GM12875 (cell line): Measurements from ENCODE around the gene PP2D1.
"Not testable (repeated sequence)": the region's sequence is repeated elsewhere in the genome, so short reads cannot be mapped to it uniquely, and the experiment has no call there.

Source experiments
- H3K4me3 ChIP-seq: one replicate; pipeline ENCODE4 v1.5.1; 2011; ENCODE audit warnings: low read depth, low read length, control low read depth
- TF ChIP-seq, protein P1 (sequence below): IDR thresholded peaks from 2 replicates; pipeline ENCODE4 v1.5.1; 2011; ENCODE audit warnings: low read depth, mild to moderate bottlenecking, control low read depth, inconsistent platforms, low read length, moderate library complexity, borderline replicate concordance; ENCODE audit not compliant: insufficient read depth

Gene PP2D1

DNA sequence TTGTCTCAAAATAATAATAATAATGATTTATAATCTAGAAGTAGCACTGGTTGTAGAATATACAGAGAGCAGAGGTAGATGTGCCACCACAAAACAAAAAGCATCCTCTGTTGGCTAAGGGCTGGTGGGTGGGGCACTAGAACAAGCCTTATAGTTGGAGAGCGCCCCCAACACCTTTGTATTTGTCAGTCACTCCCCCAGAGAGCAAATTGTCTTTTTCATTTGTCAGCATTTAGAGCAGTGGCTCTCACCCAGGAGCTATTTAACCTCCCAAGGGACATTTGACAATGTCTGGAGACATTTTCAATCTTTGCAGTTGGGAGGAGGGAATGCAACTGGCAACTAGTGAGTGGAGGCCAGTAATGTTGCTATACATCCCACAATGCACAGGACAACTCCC is 34.5 kb upstream of the PP2D1 start:
- H3K4me3 ChIP-seq, result no peak overlapping the region
- TF ChIP-seq, protein P1, sequence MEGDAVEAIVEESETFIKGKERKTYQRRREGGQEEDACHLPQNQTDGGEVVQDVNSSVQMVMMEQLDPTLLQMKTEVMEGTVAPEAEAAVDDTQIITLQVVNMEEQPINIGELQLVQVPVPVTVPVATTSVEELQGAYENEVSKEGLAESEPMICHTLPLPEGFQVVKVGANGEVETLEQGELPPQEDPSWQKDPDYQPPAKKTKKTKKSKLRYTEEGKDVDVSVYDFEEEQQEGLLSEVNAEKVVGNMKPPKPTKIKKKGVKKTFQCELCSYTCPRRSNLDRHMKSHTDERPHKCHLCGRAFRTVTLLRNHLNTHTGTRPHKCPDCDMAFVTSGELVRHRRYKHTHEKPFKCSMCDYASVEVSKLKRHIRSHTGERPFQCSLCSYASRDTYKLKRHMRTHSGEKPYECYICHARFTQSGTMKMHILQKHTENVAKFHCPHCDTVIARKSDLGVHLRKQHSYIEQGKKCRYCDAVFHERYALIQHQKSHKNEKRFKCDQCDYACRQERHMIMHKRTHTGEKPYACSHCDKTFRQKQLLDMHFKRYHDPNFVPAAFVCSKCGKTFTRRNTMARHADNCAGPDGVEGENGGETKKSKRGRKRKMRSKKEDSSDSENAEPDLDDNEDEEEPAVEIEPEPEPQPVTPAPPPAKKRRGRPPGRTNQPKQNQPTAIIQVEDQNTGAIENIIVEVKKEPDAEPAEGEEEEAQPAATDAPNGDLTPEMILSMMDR, result no peak

DNA sequence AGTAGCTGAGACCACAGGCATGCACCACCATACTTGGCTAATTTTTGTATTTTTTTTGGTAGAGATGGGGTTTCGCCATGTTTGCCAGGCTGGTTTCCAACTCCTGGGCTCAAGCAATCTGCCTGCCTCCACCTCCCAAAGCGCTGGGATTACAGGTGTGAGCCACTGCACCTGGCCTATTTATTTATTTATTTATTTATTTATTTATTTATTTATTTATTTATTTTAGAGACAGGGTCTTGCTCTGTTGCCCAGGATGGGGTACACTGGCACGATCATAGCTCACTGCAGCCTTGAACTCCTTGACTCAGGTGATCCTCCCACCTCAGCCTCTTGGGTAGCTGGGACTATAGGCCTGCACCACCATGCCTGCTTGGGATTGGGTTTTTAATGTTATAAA is 33.1 kb upstream of the PP2D1 start:
- not testable (repeated sequence) for H3K4me3 ChIP-seq

DNA sequence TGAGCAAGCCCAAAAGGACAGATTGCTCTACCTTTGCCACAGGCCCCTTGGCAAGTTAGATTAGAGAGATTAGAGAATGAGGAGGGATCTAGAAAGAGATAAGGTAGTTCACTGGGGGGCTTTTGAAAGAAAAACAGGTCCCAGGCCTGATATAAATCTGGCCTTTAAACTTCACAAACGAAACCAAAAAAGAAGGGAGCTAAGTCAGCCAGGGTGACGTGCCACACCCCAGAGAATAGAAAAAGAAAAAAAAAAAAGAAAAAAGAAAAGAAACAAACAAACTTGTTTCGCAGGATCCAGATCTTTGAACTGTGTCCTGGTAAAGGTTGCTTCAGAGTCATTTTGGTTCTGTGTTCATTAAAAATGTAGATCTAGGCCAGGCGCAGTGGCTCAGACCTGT is 31.8 kb upstream of the PP2D1 start:
- peak overlapping the region; percentile 26 for H3K4me3 ChIP-seq

DNA sequence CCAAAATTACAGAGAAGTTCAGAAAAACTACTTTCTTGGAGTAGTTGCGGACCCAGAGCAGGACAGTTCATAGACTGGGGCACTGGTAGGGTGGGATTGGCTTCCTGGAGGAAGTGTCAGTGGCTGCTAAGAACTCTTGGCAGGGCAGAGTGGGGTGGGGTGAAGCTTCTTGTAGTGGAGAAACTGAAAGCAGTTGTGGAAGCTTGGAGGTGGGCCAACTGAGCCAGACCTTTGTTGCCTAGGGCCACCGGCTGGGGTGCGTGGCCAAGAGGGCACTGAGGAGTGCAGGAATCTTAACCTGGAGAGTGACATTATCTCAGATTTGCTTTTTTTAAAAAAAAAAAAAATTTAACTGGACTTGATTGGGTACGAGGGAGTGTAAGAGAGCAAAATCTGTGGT is 31.3 kb upstream of the PP2D1 start:
- TF ChIP-seq, protein P1, result no peak
- H3K4me3 ChIP-seq, result peak overlapping the region; percentile 26

More for the DNA sequence above, 31.8 kb upstream of the PP2D1 start:
- TF ChIP-seq, protein P1, result no peak

DNA sequence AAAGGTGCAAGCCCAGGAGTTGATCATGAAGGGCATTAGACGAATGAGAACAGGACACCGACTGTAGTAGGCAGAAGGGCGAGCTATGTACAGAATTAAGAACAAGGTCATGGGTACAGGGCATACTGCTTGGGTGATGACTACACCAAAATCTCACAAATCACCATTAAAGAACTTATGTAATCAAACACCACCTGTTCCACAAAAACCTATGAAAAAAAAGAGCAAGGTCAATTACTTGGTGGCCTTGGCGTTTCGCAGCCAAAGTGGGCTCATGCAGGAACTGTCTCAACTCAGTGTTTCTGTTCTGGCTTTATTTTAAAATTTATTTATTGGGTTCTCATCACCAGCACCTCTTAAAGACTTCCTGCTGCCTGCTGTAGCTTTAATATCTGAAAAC is 30.3 kb upstream of the PP2D1 start:
- H3K4me3 ChIP-seq, result no peak overlapping the region
- TF ChIP-seq, protein P1, result no peak

DNA sequence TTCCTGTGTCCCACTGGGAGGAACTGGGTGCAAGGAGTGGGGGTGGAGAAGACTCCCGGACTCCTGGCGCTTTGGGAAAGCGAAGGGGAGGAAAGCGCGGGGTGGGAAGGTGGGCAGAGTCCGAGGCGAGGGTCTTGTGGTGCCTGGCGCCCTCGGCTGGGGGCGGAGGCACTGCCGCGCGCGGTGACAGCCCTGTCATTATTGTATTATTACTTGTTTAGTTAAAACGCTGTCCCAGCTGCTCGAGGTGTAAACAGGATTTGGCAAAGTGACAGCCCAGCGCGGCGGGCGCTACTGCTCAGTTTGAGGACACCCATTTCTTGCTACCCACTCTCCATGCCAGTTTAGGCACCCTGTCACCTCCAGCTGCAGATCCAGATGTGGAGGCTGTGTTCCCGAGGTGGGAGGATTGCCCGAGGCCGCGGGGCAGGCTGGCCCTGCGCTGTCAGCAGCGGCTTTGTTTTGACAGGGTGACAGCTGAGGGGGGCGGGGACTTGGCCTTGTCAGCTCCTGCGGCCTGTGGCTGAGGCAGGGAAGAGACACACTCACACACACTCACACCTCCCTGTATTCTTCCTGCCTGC is 29.2 kb upstream of the PP2D1 start:
- TF ChIP-seq, protein P1, result 0 out of 2 replicates have a peak, but pooled peaks have one; percentile 2
- peak overlapping the region; percentile 69 for H3K4me3 ChIP-seq

DNA sequence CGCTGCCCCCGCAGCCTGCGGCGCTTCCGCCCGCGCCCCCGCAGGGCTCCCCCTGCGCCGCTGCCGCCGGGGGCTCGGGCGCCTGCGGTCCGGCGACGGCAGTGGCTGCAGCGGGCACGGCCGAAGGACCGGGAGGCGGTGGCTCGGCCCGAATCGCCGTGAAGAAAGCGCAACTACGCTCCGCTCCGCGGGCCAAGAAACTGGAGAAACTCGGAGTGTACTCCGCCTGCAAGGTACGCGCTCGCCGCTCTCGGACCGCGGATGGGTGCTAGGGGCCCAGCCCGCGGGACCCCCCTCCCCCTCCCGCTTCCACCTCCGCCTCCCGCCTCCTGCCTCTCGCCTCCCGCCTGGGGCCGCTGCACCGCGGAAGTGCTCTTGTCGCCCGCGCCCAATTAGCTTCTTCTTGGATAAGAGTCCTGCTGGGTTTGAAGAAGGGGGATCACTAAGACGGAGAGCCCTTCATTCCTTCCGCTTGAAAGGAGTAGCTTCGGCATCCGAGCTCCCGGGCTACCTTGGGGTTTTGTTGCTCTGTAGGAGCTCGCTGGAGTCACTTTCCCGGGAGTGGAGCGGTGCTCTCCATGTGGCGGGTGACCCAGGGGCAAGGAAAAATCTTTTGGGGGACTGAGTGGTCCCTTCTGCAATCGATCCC is 28.6 kb upstream of the PP2D1 start:
- peak overlapping the region; percentile 69 for H3K4me3 ChIP-seq
- TF ChIP-seq, protein P1, result no peak; the same call in 1 of the 2 replicates
